Measurements from ENCODE around the gene NAT10. TPM values are rescaled to one million over a fixed set of nuclear protein-coding genes. Genes with fewer than 3 reads are reported as not detected.

The NAT10 gene
- total RNA-seq, 1 experiment from 2014 or later, result 75.5 TPM

- DNase-seq (ENCODE audit: low spot score) (no peak), ATAC-seq (no peak)
- no peaks in the 10 kb centered on the region for H3K4me1 Mint-ChIP-seq
- no peak overlapping the region for H3K4me3 Mint-ChIP-seq
- no peaks in the 10 kb centered on the region for H3K27me3 Mint-ChIP-seq (ENCODE audit: low read depth)
- H3K36me3 Mint-ChIP-seq, result peaks cover 77% of the 10 kb centered on the region
- POLR2A ChIA-PET, result no interaction called here
- CTCF ChIA-PET, result no interaction called here
- H3K27ac Mint-ChIP-seq, result no peak overlapping the region
- TF ChIP-seq HMGA2 (CRISPR knock-in tag; IDR thresholded peaks at IDR 0.05), result no peak
- TF ChIP-seq ZNF423 (CRISPR knock-in tag; IDR thresholded peaks at IDR 0.05), result no peak
- no peak for TF ChIP-seq SMAD3 (CRISPR knock-in tag; IDR thresholded peaks at IDR 0.05; ENCODE audit: borderline replicate concordance)
- TF ChIP-seq CBFB (CRISPR knock-in tag; IDR thresholded peaks at IDR 0.05; ENCODE audit: low read depth), result no peak
- TF ChIP-seq ZNF532 (CRISPR knock-in tag; IDR thresholded peaks at IDR 0.05; ENCODE audit: borderline replicate concordance), result no peak
- TF ChIP-seq PREB (CRISPR knock-in tag; IDR thresholded peaks at IDR 0.05; ENCODE audit: borderline replicate concordance), result no peak
- TF ChIP-seq ATF3 (CRISPR knock-in tag; conservative IDR thresholded peaks at IDR 0.05), result no peak
- no peak for TF ChIP-seq ETV6 (CRISPR knock-in tag; IDR thresholded peaks at IDR 0.05)
- TF ChIP-seq SP1 (CRISPR knock-in tag; conservative IDR thresholded peaks at IDR 0.05), result no peak
- TF ChIP-seq TEAD1 (CRISPR knock-in tag; IDR thresholded peaks at IDR 0.05), result no peak
- no peak for TF ChIP-seq MYBL2 (CRISPR knock-in tag; IDR thresholded peaks at IDR 0.05)
- no peak for TF ChIP-seq OVOL2 (CRISPR knock-in tag; IDR thresholded peaks at IDR 0.05; ENCODE audit: borderline replicate concordance)
- TF ChIP-seq JAZF1 (CRISPR knock-in tag; IDR thresholded peaks at IDR 0.05), result no peak
- TF ChIP-seq ZNF317 (CRISPR knock-in tag; IDR thresholded peaks at IDR 0.05; ENCODE audit: borderline replicate concordance, low read depth), result no peak
- TF ChIP-seq KAT7 (CRISPR knock-in tag; IDR thresholded peaks at IDR 0.05; ENCODE audit: borderline replicate concordance), result no peak
- no peak for TF ChIP-seq FOXP4 (CRISPR knock-in tag; IDR thresholded peaks at IDR 0.05)
- no peak for TF ChIP-seq HMGXB4 (CRISPR knock-in tag; IDR thresholded peaks at IDR 0.05)
- TF ChIP-seq USF2 (CRISPR knock-in tag; IDR thresholded peaks at IDR 0.05), result no peak
- no peaks in the 10 kb centered on the region for H3K9me3 Mint-ChIP-seq
Measured at GRCh38 chr11:34128824-34129223, 23.4 kb downstream of the NAT10 start.

All from WTC11 (cell line).